Motor neuron (in vitro differentiated cells): ENCODE data around the gene TXNRD2. TPM values are rescaled to one million over a fixed set of nuclear protein-coding genes. Genes with fewer than 3 reads are reported as not detected.

ENCODE experiments used
- ATAC-seq, 8 experiments: fragments of 200-7000 bp; cut with Tn5 transposase; replicated peaks in 6 of 8; 2 replicates each; pipeline ENCODE4 v1.8.0; 2021; ENCODE audit warnings: mild to moderate bottlenecking in 8 of 8, moderate library complexity in 8 of 8
- H3K27ac ChIP-seq, 2 donors: fragments of 250-450 bp; sonication (Bioruptor Pico); 2 replicates each; pipeline ENCODE4 v1.9.0; 2021; ENCODE audit warnings: antibody characterized with exemption in 2 of 2, mild to moderate bottlenecking in 2 of 2, moderate library complexity in 1 of 2
- H3K4me1 ChIP-seq, 2 donors: fragments of 250-450 bp; sonication (Bioruptor Pico); replicated peaks in 1 of 2; 2 replicates each; pipeline ENCODE4 v1.6.1; 2021; ENCODE audit warnings: antibody characterized with exemption in 2 of 2, mild to moderate bottlenecking in 2 of 2, moderate library complexity in 1 of 2
- H3K4me3 ChIP-seq, 5 donors: fragments of 250-450 bp; sonication (Bioruptor Pico); 2 replicates each; pipeline ENCODE4 v1.9.0; 2021; ENCODE audit warnings: antibody characterized with exemption in 5 of 5, mild to moderate bottlenecking in 5 of 5, moderate library complexity in 4 of 5
- WGBS, 10 experiments: fragments of 450-650 bp; shearing (Covaris generic); methylation state at CpG; one replicate each; pipeline ENCODE4 v1.0.0; 2022; 5-methylcytosine and 5-hydroxymethylcytosine counted together
- in situ Hi-C, 9 experiments: fragments of 400-800 bp; cut with MboI; loops; one replicate each; pipeline ENCODE4 v1.15.0; 2021; ENCODE audit warnings: low sequenced_read_pairs in 9 of 9, low pct_unique_long_range_greater_than_20kb in 2 of 9; ENCODE audit not compliant: unreplicated experiment in 9 of 9
- total RNA-seq, 8 experiments: library from RNA; unstranded; fragments of 300-600 nt; gene quantifications; 2 replicates each; pipeline versions ENCODE4 v1.2.3 to v1.2.4, GENCODE V29; 2022

Gene TXNRD2
- total RNA-seq, 8 experiments from 2014 or later, result 2.4 to 33.9 (median 9.9) TPM

GRCh38 chr22:19871845-19872778 lies 69.5 kb downstream of the TXNRD2 start:
- Histone ChIP-seq H3K27ac (no peak overlapping the region), H3K4me3 (no peak overlapping the region), H3K4me1 (peaks cover 9 to 15% of the 10 kb centered on the region in 2 donors)
- in situ Hi-C loops, result no loop called here
- WGBS, 10 experiments, result 60 to 100% (median 80%) methylated on average over 1 of the region's 16 CpGs; no CpG with 5 or more reads in 7 of the 10 experiments
- no peak for ATAC-seq

DNA sequence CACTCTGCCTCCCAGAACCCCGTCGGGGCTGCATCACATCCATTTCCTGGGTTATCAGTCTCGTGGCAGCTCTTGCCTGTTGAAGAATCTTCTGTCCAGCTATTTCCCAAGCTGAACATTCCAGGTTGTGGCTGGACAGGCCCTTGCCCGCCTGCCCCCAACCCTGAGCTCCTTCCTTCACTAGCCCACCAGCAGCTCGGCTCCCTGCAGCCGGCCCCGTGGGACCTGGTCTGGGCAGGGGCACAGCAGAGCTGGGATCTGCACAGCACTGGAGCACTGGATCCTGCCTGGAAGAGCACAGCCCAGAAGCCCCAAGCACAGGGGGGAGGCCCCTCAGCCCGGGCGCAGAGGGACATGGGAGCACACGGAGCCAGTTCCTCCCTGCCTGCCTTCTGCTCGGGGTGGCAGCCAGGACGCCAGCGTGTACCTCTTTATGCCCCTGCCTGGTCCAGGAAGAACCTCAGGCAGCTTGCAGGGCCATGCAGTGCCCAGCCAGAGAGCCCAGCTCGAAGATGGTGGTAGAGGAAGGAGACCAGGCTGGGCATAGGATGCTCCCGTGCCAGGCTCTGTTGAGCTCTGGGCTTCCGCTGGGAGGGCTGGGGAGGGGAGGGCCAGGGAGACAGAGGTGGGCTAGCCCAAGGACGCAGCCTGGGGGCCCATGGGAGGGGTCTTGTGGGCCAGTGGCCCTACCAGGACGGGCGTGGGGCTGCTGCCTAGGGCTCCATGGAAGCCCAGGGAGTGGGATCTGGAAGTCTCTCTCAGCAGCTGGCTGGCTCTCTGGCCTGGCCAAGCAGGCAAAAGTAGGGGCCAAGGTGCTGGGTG lies 70.4 kb downstream of the TXNRD2 start:
- Histone ChIP-seq H3K4me1 (peaks cover 9 to 15% of the 10 kb centered on the region in 2 donors), H3K27ac (peak overlapping the region in 1 of 2 donors; percentile 47), H3K4me3 (no peak overlapping the region)
- WGBS, 10 experiments, result 80 to 88% methylated on average over 1 to 4 of the region's 19 CpGs; no CpG with 5 or more reads in 8 of the 10 experiments
- no peak for ATAC-seq
- in situ Hi-C loops, result no loop called here

- Histone ChIP-seq H3K4me3 (no peak overlapping the region), H3K4me1 (peaks cover 9 to 15% of the 10 kb centered on the region in 2 donors), H3K27ac (no peak overlapping the region)
- ATAC-seq, result no peak
- in situ Hi-C loops, result no loop called here
- 87 to 100% (median 100%) methylated on average over 1 to 5 of the region's 30 CpGs; no CpG with 5 or more reads in 5 of the 10 experiments for WGBS, 10 experiments
Measured at GRCh38 chr22:19870153-19871022, 71.2 kb downstream of the TXNRD2 start.

GRCh38 chr22:19869497-19870152 lies 72.0 kb downstream of the TXNRD2 start:
- Histone ChIP-seq H3K4me1 (peaks cover 9 to 10% of the 10 kb centered on the region in 2 donors), H3K27ac (no peak overlapping the region), H3K4me3 (no peak overlapping the region)
- ATAC-seq, result no peak
- WGBS, 10 experiments, result 80 to 100% (median 94%) methylated on average over 2 to 6 of the region's 12 CpGs; no CpG with 5 or more reads in 6 of the 10 experiments
- in situ Hi-C loops, result no loop called here

- Histone ChIP-seq H3K4me3 (no peak overlapping the region), H3K27ac (no peak overlapping the region), H3K4me1 (peaks cover 6 to 9% of the 10 kb centered on the region in 2 donors)
- WGBS, 10 experiments, result 6 to 98% (median 50%) methylated on average over 1 to 9 of the region's 23 CpGs; no CpG with 5 or more reads in 4 of the 10 experiments
- in situ Hi-C loops, result no loop called here
- peak in 7 of 8 experiments; percentile 47 to 85 (median 80) for ATAC-seq
Measured at GRCh38 chr22:19868773-19869471, 72.7 kb downstream of the TXNRD2 start.

GRCh38 chr22:19868333-19868732 lies 73.3 kb downstream of the TXNRD2 start:
- in situ Hi-C loops, result no loop called here
- 57 to 100% (median 94%) methylated on average over 1 to 3 of the region's 3 CpGs; no CpG with 5 or more reads in 1 of the 10 experiments for WGBS, 10 experiments
- Histone ChIP-seq H3K4me1 (peaks cover 6 to 9% of the 10 kb centered on the region in 2 donors), H3K27ac (no peak overlapping the region), H3K4me3 (no peak overlapping the region)
- no peak for ATAC-seq

- Histone ChIP-seq H3K4me3 (no peak overlapping the region), H3K27ac (no peak overlapping the region), H3K4me1 (peaks cover 6 to 9% of the 10 kb centered on the region in 2 donors)
- no peak for ATAC-seq
- in situ Hi-C loops, result no loop called here
- WGBS, 10 experiments, result 80 to 100% (median 90%) methylated on average over 1 to 7 of the region's 7 CpGs
Measured at GRCh38 chr22:19867617-19868016, 74.0 kb downstream of the TXNRD2 start.

DNA sequence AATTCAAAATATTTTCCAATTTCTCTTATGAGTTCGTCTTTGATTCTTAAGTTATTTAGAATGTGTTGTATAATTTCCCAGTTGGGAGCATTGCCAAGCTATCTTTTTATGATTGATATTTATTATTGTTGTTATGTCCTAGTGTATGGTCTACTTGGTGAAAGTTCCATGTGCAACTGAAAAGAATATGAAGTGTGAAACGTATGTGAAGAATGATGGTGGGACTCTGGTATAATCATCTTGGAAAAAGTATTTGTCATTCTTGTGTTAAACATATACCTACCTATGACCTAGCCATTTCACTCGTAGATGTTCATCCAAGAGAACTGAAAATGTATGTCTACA lies 75.0 kb downstream of the TXNRD2 start:
- 83 to 100% (median 95%) methylated on average over 1 to 3 of the region's 3 CpGs for WGBS, 10 experiments
- Histone ChIP-seq H3K4me3 (no peak overlapping the region), H3K27ac (no peak overlapping the region), H3K4me1 (peaks cover 6 to 9% of the 10 kb centered on the region in 2 donors)
- ATAC-seq, result no peak
- in situ Hi-C loops, result no loop called here

GRCh38 chr22:19865141-19865829 lies 76.3 kb downstream of the TXNRD2 start:
- ATAC-seq, result no peak
- in situ Hi-C loops, result no loop called here
- WGBS, 10 experiments, result 76 to 96% (median 82%) methylated on average over 6 to 12 of the region's 12 CpGs
- peaks cover 6 to 9% of the 10 kb centered on the region in 2 donors for H3K4me1 ChIP-seq
- no peak overlapping the region for H3K4me3 ChIP-seq
- no peak overlapping the region for H3K27ac ChIP-seq

DNA sequence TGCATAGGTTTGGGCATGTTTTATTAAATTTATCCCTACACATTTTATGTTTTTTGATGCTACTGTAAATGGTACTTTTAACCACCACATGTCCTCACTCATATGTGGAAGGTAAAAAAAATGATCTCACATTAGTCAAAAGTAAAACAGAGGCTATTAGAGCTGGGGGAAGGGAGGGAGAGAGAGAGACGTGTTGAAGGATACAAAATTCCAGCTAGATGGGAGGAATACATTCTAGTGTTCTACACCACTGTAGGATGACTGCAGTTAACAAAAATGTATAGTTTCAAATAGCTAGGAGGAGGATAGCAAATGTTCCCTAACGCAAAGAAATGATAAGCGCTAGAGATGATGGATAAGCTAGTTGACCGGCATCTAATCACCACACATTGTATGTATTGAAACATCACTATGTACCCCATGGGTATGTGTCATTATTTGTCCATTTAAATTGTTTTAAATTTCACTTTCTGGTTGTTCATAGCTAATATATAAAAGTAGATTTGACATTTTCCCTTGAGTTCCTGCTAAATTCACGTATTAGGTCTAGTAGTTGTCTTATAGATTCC lies 77.0 kb downstream of the TXNRD2 start:
- no peak for ATAC-seq
- H3K4me3 ChIP-seq, result no peak overlapping the region
- peaks cover 6 to 9% of the 10 kb centered on the region in 2 donors for H3K4me1 ChIP-seq
- in situ Hi-C loops, result no loop called here
- H3K27ac ChIP-seq, result no peak overlapping the region
- WGBS, 10 experiments, result 88 to 100% (median 96%) methylated on average over 1 to 4 of the region's 5 CpGs; no CpG with 5 or more reads in 1 of the 10 experiments

GRCh38 chr22:19863571-19863970 lies 78.0 kb downstream of the TXNRD2 start:
- H3K27ac ChIP-seq, result no peak overlapping the region
- no peaks in the 10 kb centered on the region for H3K4me1 ChIP-seq
- ATAC-seq, result no peak
- 78 to 94% (median 87%) methylated on average over 2 to 5 of the region's 5 CpGs; no CpG with 5 or more reads in 2 of the 10 experiments for WGBS, 10 experiments
- no peak overlapping the region for H3K4me3 ChIP-seq
- in situ Hi-C loops, result no loop called here
